HG03103 (cell line): ENCODE data around the gene MTTP.

Experiments used
- ATAC-seq: cut with Tn5 transposase; IDR thresholded peaks from one replicate; pipeline ENCODE4 v1.9.1; 2021; ENCODE audit warnings: low read depth; ENCODE audit not compliant: unreplicated experiment

The MTTP gene

GRCh38 chr4:99665983-99666382 is 91.4 kb downstream of the MTTP start:
- ATAC-seq: no peak

- no peak for ATAC-seq
Measured at GRCh38 chr4:99668472-99668871, 93.8 kb downstream of the MTTP start.

DNA sequence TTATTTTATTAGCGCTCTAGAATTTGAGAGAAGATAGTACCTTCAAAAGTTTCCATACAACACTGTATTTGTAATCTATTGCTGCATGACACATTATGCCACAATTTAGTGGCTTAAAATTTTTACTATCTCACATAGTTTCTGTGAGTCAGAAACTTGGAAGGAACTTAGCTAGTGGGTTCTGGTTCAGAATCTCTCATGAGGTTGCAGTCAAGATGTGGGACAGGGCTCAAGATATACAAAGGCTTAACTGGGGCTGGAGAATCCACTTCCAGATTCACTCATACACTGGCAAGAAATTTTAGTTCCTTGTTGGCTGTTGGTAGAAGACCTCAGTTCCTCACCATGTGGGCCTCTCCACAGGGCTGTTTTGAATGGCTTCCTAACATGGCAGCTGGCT is 94.5 kb downstream of the MTTP start:
- no peak for ATAC-seq

DNA sequence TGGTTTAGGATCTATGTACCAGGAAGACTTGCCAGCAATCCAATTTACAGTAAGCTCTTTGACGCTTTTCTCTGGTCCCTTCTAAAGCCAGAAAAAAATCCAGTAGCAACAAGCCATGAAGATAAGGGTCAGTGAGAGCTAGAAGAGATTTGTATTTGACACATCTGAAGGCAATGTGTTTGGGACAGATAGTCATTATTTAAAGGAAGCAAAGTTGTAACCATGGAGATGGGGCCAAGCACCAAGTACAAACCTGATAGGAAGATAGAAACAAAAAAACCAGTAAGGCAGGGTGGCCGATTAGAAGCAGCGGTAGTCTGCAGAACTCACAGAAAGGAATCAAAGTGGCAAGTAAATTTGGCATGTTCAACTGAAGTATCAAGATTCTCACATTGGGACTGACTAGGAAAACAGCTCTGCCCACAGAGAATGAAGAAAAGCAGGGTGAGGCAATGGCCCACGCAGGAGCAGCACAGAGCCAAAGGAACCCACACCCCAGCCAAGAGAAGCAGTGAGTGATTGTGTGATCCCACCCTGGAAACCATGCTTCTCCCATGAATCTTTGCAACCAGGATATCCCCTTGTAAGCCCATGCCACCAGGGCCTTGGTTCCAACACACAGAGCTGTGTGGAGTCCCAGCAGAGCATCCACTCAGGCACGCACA is 95.9 kb downstream of the MTTP start:
- ATAC-seq: no peak
